K562 (cell line): ENCODE data around the gene ARID3A. TPM values are rescaled to one million over a fixed set of nuclear protein-coding genes. Genes with fewer than 3 reads are reported as not detected.

Source experiments
- ATAC-seq: fragments of 200-7000 bp; cut with Tn5 transposase; 3 replicates; pipeline ENCODE4 v1.9.1; 2020; ENCODE audit warnings: moderate library complexity
- BruUV-seq: library from RNA; stranded (reverse); fragments of 400-500 nt; replicated peaks from 2 replicates; lab custom pipeline; 2021; lab: Mats Ljungman, UMichigan
- CTCF ChIA-PET: fragments of 300-600 bp; formaldehyde crosslinking; extraction: SDS; loops from one replicate; lab custom pipeline; 2021; ENCODE audit warnings: low intra/inter-chr PET ratio; lab: Yijun Ruan, JAX
- POLR2A ChIA-PET: fragments of 300-600, 350-650 bp; sonication (Branson Sonifier 250); formaldehyde crosslinking; extraction: SDS; loops from one replicate; lab custom pipeline; 2021; ENCODE audit warnings: antibody characterized with exemption, inconsistent platforms; lab: Yijun Ruan, JAX
- DNase-seq, 4 experiments: peaks; one replicate each; pipeline versions ENCODE4 v3.0.0 to v3.0.0-alpha.2; 2011 to 2018; ENCODE audit warnings: low spot score in 3 of 4, mixed read lengths in 3 of 4; ENCODE audit errors: extremely low read depth in 1 of 4
- FAIRE-seq: peaks from 2 replicates; lab custom pipeline; 2011; peaks lifted over from hg19 to GRCh38; lab: Jason Lieb, UNC
- H2AFZ ChIP-seq: 2 replicates; pipeline ENCODE4 v1.6.0; 2011; ENCODE audit warnings: low read depth, low read length, control low read depth, inconsistent platforms
- H3K27ac ChIP-seq: fragments of 200-600 bp; 3 replicates; pipeline ENCODE4 v1.8.0; 2011; ENCODE audit warnings: low read depth, mild to moderate bottlenecking, control low read depth, inconsistent platforms, low read length, moderate library complexity, mixed read lengths; ENCODE audit errors: extremely low read depth
- H3K27me3 ChIP-seq, 2 experiments: fragments of 300-600 bp in 1 of 2; 2 replicates in 1 of 2; 3 replicates in 1 of 2; pipeline versions ENCODE4 v1.6.0 to v1.8.0; 2011; ENCODE audit warnings: inconsistent platforms in 2 of 2, low read length in 2 of 2, mild to moderate bottlenecking in 1 of 2, mixed read lengths in 1 of 2, moderate library complexity in 1 of 2; ENCODE audit not compliant: control insufficient read depth in 2 of 2, insufficient read depth in 2 of 2
- H3K36me3 ChIP-seq: fragments of 300-600 bp; 3 replicates; pipeline ENCODE4 v1.8.0; 2011; ENCODE audit warnings: mild to moderate bottlenecking, low read length, inconsistent platforms; ENCODE audit not compliant: control insufficient read depth, insufficient read depth
- H3K4me1 ChIP-seq, 2 experiments: fragments of 200-600 bp in 1 of 2; replicated peaks in 1 of 2; 2 replicates in 1 of 2; 3 replicates in 1 of 2; pipeline versions ENCODE4 v1.5.1 to v1.8.0; 2011; ENCODE audit warnings: inconsistent platforms in 2 of 2, low read length in 2 of 2, mild to moderate bottlenecking in 1 of 2, mixed read lengths in 1 of 2, moderate library complexity in 1 of 2; ENCODE audit not compliant: control insufficient read depth in 2 of 2, insufficient read depth in 2 of 2
- H3K4me2 ChIP-seq: 2 replicates; pipeline ENCODE4 v1.6.1; 2011; ENCODE audit warnings: low read length, control low read depth, inconsistent platforms, mixed read lengths; ENCODE audit not compliant: insufficient read depth
- H3K4me3 ChIP-seq: fragments of 200-600 bp; sonication (generic), shearing (Covaris generic); 2 replicates; pipeline ENCODE4 v1.5.1; 2016; ENCODE audit warnings: control low read depth, inconsistent platforms
- H3K79me2 ChIP-seq: fragments of 200-600 bp; 3 replicates; pipeline ENCODE4 v1.8.0; 2011; ENCODE audit warnings: low read length, inconsistent platforms; ENCODE audit not compliant: control insufficient read depth, insufficient read depth
- H3K9ac ChIP-seq, 2 experiments: 2 replicates each; pipeline versions ENCODE4 v1.6.0 to v1.6.1; 2011; ENCODE audit warnings: low read depth in 2 of 2, low read length in 2 of 2, control low read depth in 1 of 2, inconsistent platforms in 1 of 2, mild to moderate bottlenecking in 1 of 2, mixed read lengths in 1 of 2; ENCODE audit not compliant: insufficient read depth in 1 of 2
- H3K9me1 ChIP-seq: one replicate; pipeline ENCODE4 v1.6.0; 2011; ENCODE audit warnings: inconsistent platforms, mild to moderate bottlenecking, low read length, moderate library complexity; ENCODE audit not compliant: control insufficient read depth, insufficient read depth
- H3K9me3 ChIP-seq: replicated peaks from 2 replicates; pipeline ENCODE4 v1.5.1; 2011; ENCODE audit warnings: low read depth, low read length, inconsistent platforms; ENCODE audit not compliant: control insufficient read depth, insufficient read depth
- H4K20me1 ChIP-seq: replicated peaks from 2 replicates; pipeline ENCODE4 v1.6.1; 2011; ENCODE audit warnings: low read length, inconsistent platforms, mixed read lengths; ENCODE audit not compliant: control insufficient read depth, insufficient read depth
- CHD2 ChIP-seq: IDR thresholded peaks from 2 replicates; pipeline ENCODE4 v1.6.1; 2011; ENCODE audit warnings: low read depth, low read length
- HES1 ChIP-seq: fragments of 450-650 bp; IDR thresholded peaks from 2 replicates; pipeline ENCODE4 v1.6.1; 2016; ENCODE audit warnings: low read depth, mild to moderate bottlenecking, moderate library complexity
- HOMEZ ChIP-seq: fragments of 250-450 bp; sonication (Bioruptor Pico); IDR thresholded peaks from 2 replicates; pipeline ENCODE4 v1.4.0; 2020; ENCODE audit warnings: mild to moderate bottlenecking, moderate library complexity
- MEF2A ChIP-seq: IDR thresholded peaks from 2 replicates; pipeline ENCODE4 v1.6.1; 2011; ENCODE audit warnings: low read depth, mild to moderate bottlenecking, low read length, moderate library complexity; ENCODE audit not compliant: control insufficient read depth
- NFIX ChIP-seq: fragments of 250-450 bp; sonication (Bioruptor Pico); IDR thresholded peaks from 2 replicates; pipeline ENCODE4 v1.4.0; 2020; ENCODE audit warnings: low read depth, mild to moderate bottlenecking, moderate library complexity
- PCBP1 ChIP-seq: fragments of 200-400 bp; formaldehyde crosslinking; IDR thresholded peaks from 2 replicates; pipeline ENCODE4 v1.6.1; 2018; ENCODE audit warnings: mild to moderate bottlenecking, low read depth, low read length; ENCODE audit not compliant: poor library complexity, severe bottlenecking
- PHF20 ChIP-seq: fragments of 450-650 bp; IDR thresholded peaks from 2 replicates; pipeline ENCODE4 v1.6.1; 2018; ENCODE audit not compliant: partially characterized antibody
- RBM22 ChIP-seq: fragments of 200-400 bp; formaldehyde crosslinking; IDR thresholded peaks from 2 replicates; pipeline ENCODE4 v1.6.1; 2018; ENCODE audit warnings: low read length, low read depth; ENCODE audit not compliant: poor library complexity, severe bottlenecking
- ZFPM2 ChIP-seq: fragments of 250-450 bp; sonication (Bioruptor Pico); IDR thresholded peaks from 2 replicates; pipeline ENCODE4 v1.5.1; 2022; ENCODE audit warnings: mild to moderate bottlenecking
- ZNF253 ChIP-seq: fragments of 250-450 bp; sonication (Bioruptor Pico); conservative IDR thresholded peaks from 2 replicates; pipeline ENCODE4 v1.6.1; 2021; ENCODE audit warnings: mild to moderate bottlenecking
- ZNF512 ChIP-seq: IDR thresholded peaks from 2 replicates; pipeline ENCODE4 v1.6.1; 2016; ENCODE audit warnings: missing genetic modification characterization, missing compliant biosample characterization
- ZNF668 ChIP-seq: fragments of 250-450 bp; sonication (Bioruptor Pico); IDR thresholded peaks from 2 replicates; pipeline ENCODE4 v1.8.0; 2022; ENCODE audit warnings: mild to moderate bottlenecking, inconsistent platforms
- WGBS: fragments of 100-300 bp; shearing (Covaris generic); methylation state at CpG from one replicate; pipeline ENCODE4 v1.1.6; 2016; ENCODE audit warnings: low coverage, mixed read lengths; ENCODE audit not compliant: insufficient coverage; ENCODE audit errors: missing lambda C conversion rate; 5-methylcytosine and 5-hydroxymethylcytosine counted together
- in situ Hi-C: fragments of 300-500 bp; cut with MboI; formaldehyde crosslinking; loops from 4 replicates; pipeline ENCODE4 v1.15.0; 2018; ENCODE audit warnings: inconsistent platforms, mixed read lengths
- intact Hi-C: fragments of 100-400 bp; cut with micrococcal nuclease; formaldehyde crosslinking; loops from 2 replicates; pipeline ENCODE4 v1.14.2; 2022
- polyA plus RNA-seq, 8 experiments: library from polyadenylated mRNA; depleted of rRNA in 4 of 8; stranded (reverse) in 5 of 8; unstranded in 3 of 8; fragments of >200 nt; fragmentation: Nextera tagmentation in 2 of 8; fragmentation: Illumina TruSeq in 1 of 8; extraction: Ambion mirVana in 2 of 8; extraction: Trizol in 1 of 8; gene quantifications; 2 replicates each; pipeline versions ENCODE4 v1.2.1 to v1.2.3, GENCODE V29; 2011 to 2014; ENCODE audit warnings: inconsistent platforms in 1 of 8, missing spikeins in 1 of 8
- total RNA-seq, 7 experiments: library from RNA; depleted of rRNA in 6 of 7; stranded (reverse); fragments of >200 nt in 6 of 7; fragmentation: Illumina TruSeq in 2 of 7; extraction: Trizol in 2 of 7; gene quantifications; 2 replicates each; pipeline versions ENCODE4 v1.2.1 to v1.2.3, GENCODE V29; 2011 to 2021; ENCODE audit warnings: low replicate concordance in 1 of 7
- TF ChIP-seq, protein P1 (sequence below): fragments of 250-450 bp; sonication (Bioruptor Pico); IDR thresholded peaks from 2 replicates; pipeline ENCODE4 v1.8.0; 2022; ENCODE audit warnings: moderate library complexity, mild to moderate bottlenecking, inconsistent platforms
- TF ChIP-seq, protein P2 (sequence below): IDR thresholded peaks from 2 replicates; pipeline ENCODE4 v1.6.1; 2011; ENCODE audit warnings: borderline replicate concordance, low read depth, mild to moderate bottlenecking, moderate library complexity, low read length; ENCODE audit not compliant: insufficient read depth, poor library complexity, severe bottlenecking

ARID3A gene
- total and polyA plus RNA-seq, 9 of the 15 experiments (the other 6 are each of a cell fraction or from before 2014, with no cell fraction given): 1.4 to 118 (median 31.2) TPM

DNA sequence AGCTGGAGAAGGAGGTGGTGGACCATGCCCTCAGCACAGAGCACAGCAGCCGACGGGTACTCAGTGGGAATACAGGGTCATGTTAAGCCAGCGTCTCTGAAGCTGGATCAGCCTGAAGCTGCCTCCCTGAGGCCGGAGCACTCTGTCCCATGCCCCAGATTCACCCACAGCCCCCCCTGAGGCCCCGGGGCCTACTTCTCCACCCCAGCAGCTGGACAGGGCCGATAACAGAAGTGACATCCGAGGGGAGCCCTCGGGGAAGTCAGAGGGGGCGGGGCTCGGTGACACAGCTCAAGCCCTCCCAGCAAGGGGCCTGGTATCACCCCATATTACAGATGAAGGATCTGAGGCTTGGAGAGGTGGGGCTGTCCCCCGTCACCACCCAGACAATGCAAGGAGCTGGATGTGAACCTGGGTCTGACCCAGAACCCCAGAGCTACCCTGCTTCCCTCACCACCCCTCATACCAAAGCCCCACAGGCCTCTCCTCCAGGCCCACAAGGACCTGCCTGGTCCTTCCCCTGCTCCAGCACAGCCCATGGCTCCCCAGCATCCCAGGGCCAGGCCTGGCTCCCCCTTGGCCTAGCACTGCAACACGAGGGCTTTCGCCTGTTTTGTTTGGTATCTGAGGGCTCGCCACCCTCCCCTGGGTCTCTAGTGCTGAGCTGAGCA is 18.5 kb upstream of the ARID3A start:
- ATAC-seq (peak; percentile 82), DNase-seq (peak; percentile 79 to 99 (median 89)), FAIRE-seq (peak; percentile 98)
- POLR2A ChIA-PET: interaction anchor here (0.5 to 2.9 kb wide), 16 partner anchors 9 to 919 kb away, joined by 3 to 21 read pairs (median 4); partner anchors contain the start of genes CIRBP, MED16 and RNU6-9
- no peaks in the 10 kb centered on the region for H3K9me1 ChIP-seq
- peaks cover 8% of the 10 kb centered on the region for H4K20me1 ChIP-seq
- no peaks in the 10 kb centered on the region for H3K27me3 ChIP-seq
- H3K27ac ChIP-seq: peak overlapping the region; percentile 95
- H3K9ac ChIP-seq: peak overlapping the region; percentile 65 to 89
- H3K79me2 ChIP-seq: peaks cover 96% of the 10 kb centered on the region
- WGBS: 5% methylated on average over 14 of the region's 14 CpGs
- no TSS peak for BruUV-seq
- CTCF ChIA-PET: no interaction called here
- H3K4me2 ChIP-seq: peak overlapping the region; percentile 88
- in situ Hi-C loops (no loop called here), intact Hi-C loops (loop anchor here (2.0 kb wide), 1 partner anchor 15 kb away; the partner anchor contains the start of genes MED16 and RNU6-9)
- peaks cover 44% of the 10 kb centered on the region; the same call in 2 of the 3 replicates for H3K36me3 ChIP-seq
- H3K4me3 ChIP-seq: peak overlapping the region; percentile 18
- H3K4me1 ChIP-seq: peaks cover 43 to 83% of the 10 kb centered on the region in 2 experiments
- H3K9me3 ChIP-seq: no peaks in the 10 kb centered on the region
- H2AFZ ChIP-seq: no peak overlapping the region
- TF ChIP-seq PHF20 (no peak), ZNF668 (CRISPR knock-in tag) (no peak), HOMEZ (CRISPR knock-in tag) (no peak), CHD2 (no peak; the same call in 1 of the 2 replicates), HES1 (0 out of 2 replicates have a peak, but pooled peaks have one; percentile 22), ZNF512 (tag) (no peak), ZNF253 (no peak), MEF2A (0 out of 2 replicates have a peak, but pooled peaks have one; percentile 31), RBM22 (peak; percentile 35), NFIX (CRISPR knock-in tag) (no peak), PCBP1 (peak; percentile 50), ZFPM2 (CRISPR knock-in tag) (no peak)
- TF ChIP-seq, protein P1, sequence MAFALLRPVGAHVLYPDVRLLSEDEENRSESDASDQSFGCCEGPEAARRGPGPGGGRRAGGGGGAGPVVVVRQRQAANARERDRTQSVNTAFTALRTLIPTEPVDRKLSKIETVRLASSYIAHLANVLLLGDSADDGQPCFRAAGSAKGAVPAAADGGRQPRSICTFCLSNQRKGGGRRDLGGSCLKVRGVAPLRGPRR (CRISPR knock-in tag): no peak
- TF ChIP-seq, protein P2, sequence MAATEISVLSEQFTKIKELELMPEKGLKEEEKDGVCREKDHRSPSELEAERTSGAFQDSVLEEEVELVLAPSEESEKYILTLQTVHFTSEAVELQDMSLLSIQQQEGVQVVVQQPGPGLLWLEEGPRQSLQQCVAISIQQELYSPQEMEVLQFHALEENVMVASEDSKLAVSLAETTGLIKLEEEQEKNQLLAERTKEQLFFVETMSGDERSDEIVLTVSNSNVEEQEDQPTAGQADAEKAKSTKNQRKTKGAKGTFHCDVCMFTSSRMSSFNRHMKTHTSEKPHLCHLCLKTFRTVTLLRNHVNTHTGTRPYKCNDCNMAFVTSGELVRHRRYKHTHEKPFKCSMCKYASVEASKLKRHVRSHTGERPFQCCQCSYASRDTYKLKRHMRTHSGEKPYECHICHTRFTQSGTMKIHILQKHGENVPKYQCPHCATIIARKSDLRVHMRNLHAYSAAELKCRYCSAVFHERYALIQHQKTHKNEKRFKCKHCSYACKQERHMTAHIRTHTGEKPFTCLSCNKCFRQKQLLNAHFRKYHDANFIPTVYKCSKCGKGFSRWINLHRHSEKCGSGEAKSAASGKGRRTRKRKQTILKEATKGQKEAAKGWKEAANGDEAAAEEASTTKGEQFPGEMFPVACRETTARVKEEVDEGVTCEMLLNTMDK: no peak
